PFSK-1 (cell line): Measurements from ENCODE around the gene SH3GLB1.

Experiments
- POLR2AphosphoS5 ChIP-seq: IDR thresholded peaks from 2 replicates; pipeline ENCODE4 v1.6.1; 2012; ENCODE audit warnings: low read depth, mild to moderate bottlenecking, control low read depth, low read length, moderate library complexity
- SIN3A ChIP-seq: IDR thresholded peaks from 2 replicates; pipeline ENCODE4 v1.6.1; 2012; ENCODE audit warnings: mild to moderate bottlenecking, low read length, moderate library complexity, borderline replicate concordance; ENCODE audit not compliant: insufficient read depth
- TAF1 ChIP-seq: IDR thresholded peaks from 2 replicates; pipeline ENCODE4 v1.6.1; 2012; ENCODE audit warnings: low read length, control low read depth, borderline replicate concordance; ENCODE audit not compliant: insufficient read depth
- TF ChIP-seq, protein P1 (sequence below), 2 experiments: IDR thresholded peaks; 2 replicates each; pipeline versions ENCODE4 v1.6.1 to v1.8.0; 2011 to 2012; ENCODE audit warnings: low read depth in 2 of 2, low read length in 2 of 2, control low read depth in 1 of 2, inconsistent platforms in 1 of 2, mild to moderate bottlenecking in 1 of 2, moderate library complexity in 1 of 2; ENCODE audit not compliant: insufficient read depth in 1 of 2

DNA sequence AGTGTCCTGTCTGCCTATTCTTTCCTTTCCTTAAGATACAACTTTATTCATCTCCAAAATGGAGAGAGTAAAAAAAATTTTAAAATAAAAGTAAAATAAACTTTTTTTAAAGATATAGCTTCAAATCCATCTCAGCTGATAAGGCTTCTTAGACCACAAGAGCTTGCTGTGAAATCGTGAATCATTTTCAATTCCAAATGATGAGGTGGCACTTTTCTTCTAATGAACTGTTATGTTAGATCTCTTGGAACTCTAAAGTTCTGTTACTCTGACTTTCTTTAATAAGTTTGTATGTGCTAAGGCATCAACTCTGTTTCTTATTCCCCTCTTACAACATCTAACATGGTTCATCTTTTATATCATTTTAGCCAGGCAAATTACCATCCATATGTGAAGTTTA is 4.5 kb downstream of the SH3GLB1 start:
- TF ChIP-seq POLR2AphosphoS5 (no peak), SIN3A (no peak), TAF1 (no peak)
- TF ChIP-seq, protein P1, sequence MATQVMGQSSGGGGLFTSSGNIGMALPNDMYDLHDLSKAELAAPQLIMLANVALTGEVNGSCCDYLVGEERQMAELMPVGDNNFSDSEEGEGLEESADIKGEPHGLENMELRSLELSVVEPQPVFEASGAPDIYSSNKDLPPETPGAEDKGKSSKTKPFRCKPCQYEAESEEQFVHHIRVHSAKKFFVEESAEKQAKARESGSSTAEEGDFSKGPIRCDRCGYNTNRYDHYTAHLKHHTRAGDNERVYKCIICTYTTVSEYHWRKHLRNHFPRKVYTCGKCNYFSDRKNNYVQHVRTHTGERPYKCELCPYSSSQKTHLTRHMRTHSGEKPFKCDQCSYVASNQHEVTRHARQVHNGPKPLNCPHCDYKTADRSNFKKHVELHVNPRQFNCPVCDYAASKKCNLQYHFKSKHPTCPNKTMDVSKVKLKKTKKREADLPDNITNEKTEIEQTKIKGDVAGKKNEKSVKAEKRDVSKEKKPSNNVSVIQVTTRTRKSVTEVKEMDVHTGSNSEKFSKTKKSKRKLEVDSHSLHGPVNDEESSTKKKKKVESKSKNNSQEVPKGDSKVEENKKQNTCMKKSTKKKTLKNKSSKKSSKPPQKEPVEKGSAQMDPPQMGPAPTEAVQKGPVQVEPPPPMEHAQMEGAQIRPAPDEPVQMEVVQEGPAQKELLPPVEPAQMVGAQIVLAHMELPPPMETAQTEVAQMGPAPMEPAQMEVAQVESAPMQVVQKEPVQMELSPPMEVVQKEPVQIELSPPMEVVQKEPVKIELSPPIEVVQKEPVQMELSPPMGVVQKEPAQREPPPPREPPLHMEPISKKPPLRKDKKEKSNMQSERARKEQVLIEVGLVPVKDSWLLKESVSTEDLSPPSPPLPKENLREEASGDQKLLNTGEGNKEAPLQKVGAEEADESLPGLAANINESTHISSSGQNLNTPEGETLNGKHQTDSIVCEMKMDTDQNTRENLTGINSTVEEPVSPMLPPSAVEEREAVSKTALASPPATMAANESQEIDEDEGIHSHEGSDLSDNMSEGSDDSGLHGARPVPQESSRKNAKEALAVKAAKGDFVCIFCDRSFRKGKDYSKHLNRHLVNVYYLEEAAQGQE (IDR thresholded peaks at IDR 0.05; ENCODE audit: insufficient read depth in 1 of 2, low read depth in 2 of 2, low read length in 2 of 2), result no peak
